HepG2 (cell line): ENCODE data around the gene CCT3. TPM values are rescaled to one million over a fixed set of nuclear protein-coding genes. Genes with fewer than 3 reads are reported as not detected.

Source experiments
- AHR ChIP-seq: IDR thresholded peaks from 2 replicates; pipeline ENCODE4 v1.6.1; 2018; ENCODE audit warnings: missing genetic modification reagents, missing compliant biosample characterization
- ATF4 ChIP-seq, 2 experiments: fragments of 450-650 bp in 1 of 2; sonication (generic) in 1 of 2; formaldehyde crosslinking; IDR thresholded peaks; 2 replicates each; pipeline versions ENCODE4 v1.5.0 to v1.8.0; 2020 to 2022; ENCODE audit warnings: mild to moderate bottlenecking in 1 of 2, missing genetic modification reagents in 1 of 2
- CENPT ChIP-seq: sonication (generic); formaldehyde crosslinking; IDR thresholded peaks from 2 replicates; pipeline ENCODE4 v1.8.0; 2022; ENCODE audit warnings: low read depth, mild to moderate bottlenecking, moderate library complexity, missing genetic modification reagents
- CSRNP1 ChIP-seq: sonication (generic); formaldehyde crosslinking; IDR thresholded peaks from 2 replicates; pipeline ENCODE4 v1.8.1; 2023; ENCODE audit warnings: mild to moderate bottlenecking, missing genetic modification reagents
- ERF ChIP-seq: IDR thresholded peaks from 2 replicates; pipeline ENCODE4 v1.6.1; 2018; ENCODE audit warnings: missing biosample characterization, missing genetic modification reagents
- KDM5B ChIP-seq: sonication (generic); formaldehyde crosslinking; IDR thresholded peaks from 2 replicates; pipeline ENCODE4 v1.4.0; 2020; ENCODE audit warnings: missing genetic modification reagents, mild to moderate bottlenecking, borderline replicate concordance
- KLF12 ChIP-seq: sonication (generic); formaldehyde crosslinking; IDR thresholded peaks from 2 replicates; pipeline ENCODE4 v1.4.0; 2020; ENCODE audit warnings: missing genetic modification reagents, borderline replicate concordance
- NPAS2 ChIP-seq: sonication (generic); formaldehyde crosslinking; IDR thresholded peaks from 2 replicates; pipeline ENCODE4 v1.8.0; 2022; ENCODE audit warnings: mild to moderate bottlenecking, missing genetic modification reagents, borderline replicate concordance
- PHF21A ChIP-seq: sonication (generic); formaldehyde crosslinking; IDR thresholded peaks from 2 replicates; pipeline ENCODE4 v1.5.0; 2020; ENCODE audit warnings: mild to moderate bottlenecking, missing genetic modification reagents
- SKI ChIP-seq: fragments of 450-650 bp; IDR thresholded peaks from one replicate; pipeline ENCODE4 v1.6.1; 2018; ENCODE audit warnings: mild to moderate bottlenecking; ENCODE audit not compliant: partially characterized antibody
- SP1 ChIP-seq, 2 experiments: fragments of 450-650 bp in 1 of 2; sonication (generic) in 1 of 2; formaldehyde crosslinking in 1 of 2; IDR thresholded peaks; 2 replicates each; pipeline versions ENCODE4 v1.4.0 to v1.6.1; 2016 to 2020; ENCODE audit warnings: missing genetic modification reagents in 1 of 2
- WIZ ChIP-seq: sonication (generic); formaldehyde crosslinking; IDR thresholded peaks from 2 replicates; pipeline ENCODE4 v1.5.1; 2020; ENCODE audit warnings: mild to moderate bottlenecking, missing genetic modification reagents
- ZBTB26 ChIP-seq: IDR thresholded peaks from 2 replicates; pipeline ENCODE4 v1.6.1; 2016; ENCODE audit warnings: missing compliant biosample characterization, missing genetic modification reagents, borderline replicate concordance
- ZBTB43 ChIP-seq: sonication (generic); formaldehyde crosslinking; conservative IDR thresholded peaks from 2 replicates; pipeline ENCODE4 v1.4.0; 2020; ENCODE audit warnings: missing genetic modification reagents
- ZC3H13 ChIP-seq: sonication (generic); formaldehyde crosslinking; IDR thresholded peaks from 2 replicates; pipeline ENCODE4 v1.8.1; 2023; ENCODE audit warnings: mild to moderate bottlenecking, missing genetic modification reagents, moderate library complexity
- polyA plus RNA-seq, 8 experiments: library from polyadenylated mRNA; depleted of rRNA in 3 of 8; stranded (reverse) in 7 of 8; unstranded in 1 of 8; fragments of >200 nt; fragmentation: Illumina TruSeq in 4 of 8; extraction: Trizol in 4 of 8; gene quantifications; 2 replicates each; pipeline versions ENCODE4 v1.2.1 to v1.2.3, GENCODE V29; 2011 to 2016; ENCODE audit warnings: low read depth in 4 of 8, missing spikeins in 1 of 8, mixed read lengths in 1 of 8; ENCODE audit not compliant: insufficient read depth in 1 of 8
- total RNA-seq, 5 experiments: library from RNA; depleted of rRNA; stranded (reverse); fragments of >200 nt; fragmentation: Illumina TruSeq; extraction: Trizol; gene quantifications; 2 replicates each; pipeline ENCODE4 v1.2.3, GENCODE V29; 2016; ENCODE audit warnings: low read depth in 1 of 5
- TF ChIP-seq, protein P1 (sequence below): sonication (generic); formaldehyde crosslinking; IDR thresholded peaks from 2 replicates; pipeline ENCODE4 v1.4.0; 2020; ENCODE audit warnings: missing genetic modification reagents
- TF ChIP-seq, protein P2 (sequence below): sonication (generic); formaldehyde crosslinking; IDR thresholded peaks from 2 replicates; pipeline ENCODE4 v1.5.0; 2020; ENCODE audit warnings: missing genetic modification reagents
- TF ChIP-seq, protein P3 (sequence below): conservative IDR thresholded peaks from 2 replicates; pipeline ENCODE4 v1.6.1; 2018; ENCODE audit warnings: missing genetic modification reagents

Gene CCT3
- total and polyA plus RNA-seq, 2 of the 13 experiments (the other 11 are each of a cell fraction or from before 2014, with no cell fraction given): 319 to 615 TPM

GRCh38 chr1:156367383-156368156, 29.5 kb upstream of the CCT3 start (continued):
- TF ChIP-seq, protein P1, sequence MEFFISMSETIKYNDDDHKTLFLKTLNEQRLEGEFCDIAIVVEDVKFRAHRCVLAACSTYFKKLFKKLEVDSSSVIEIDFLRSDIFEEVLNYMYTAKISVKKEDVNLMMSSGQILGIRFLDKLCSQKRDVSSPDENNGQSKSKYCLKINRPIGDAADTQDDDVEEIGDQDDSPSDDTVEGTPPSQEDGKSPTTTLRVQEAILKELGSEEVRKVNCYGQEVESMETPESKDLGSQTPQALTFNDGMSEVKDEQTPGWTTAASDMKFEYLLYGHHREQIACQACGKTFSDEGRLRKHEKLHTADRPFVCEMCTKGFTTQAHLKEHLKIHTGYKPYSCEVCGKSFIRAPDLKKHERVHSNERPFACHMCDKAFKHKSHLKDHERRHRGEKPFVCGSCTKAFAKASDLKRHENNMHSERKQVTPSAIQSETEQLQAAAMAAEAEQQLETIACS: no peak
- TF ChIP-seq, protein P2, sequence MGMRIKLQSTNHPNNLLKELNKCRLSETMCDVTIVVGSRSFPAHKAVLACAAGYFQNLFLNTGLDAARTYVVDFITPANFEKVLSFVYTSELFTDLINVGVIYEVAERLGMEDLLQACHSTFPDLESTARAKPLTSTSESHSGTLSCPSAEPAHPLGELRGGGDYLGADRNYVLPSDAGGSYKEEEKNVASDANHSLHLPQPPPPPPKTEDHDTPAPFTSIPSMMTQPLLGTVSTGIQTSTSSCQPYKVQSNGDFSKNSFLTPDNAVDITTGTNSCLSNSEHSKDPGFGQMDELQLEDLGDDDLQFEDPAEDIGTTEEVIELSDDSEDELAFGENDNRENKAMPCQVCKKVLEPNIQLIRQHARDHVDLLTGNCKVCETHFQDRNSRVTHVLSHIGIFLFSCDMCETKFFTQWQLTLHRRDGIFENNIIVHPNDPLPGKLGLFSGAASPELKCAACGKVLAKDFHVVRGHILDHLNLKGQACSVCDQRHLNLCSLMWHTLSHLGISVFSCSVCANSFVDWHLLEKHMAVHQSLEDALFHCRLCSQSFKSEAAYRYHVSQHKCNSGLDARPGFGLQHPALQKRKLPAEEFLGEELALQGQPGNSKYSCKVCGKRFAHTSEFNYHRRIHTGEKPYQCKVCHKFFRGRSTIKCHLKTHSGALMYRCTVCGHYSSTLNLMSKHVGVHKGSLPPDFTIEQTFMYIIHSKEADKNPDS (CRISPR knock-in tag): 0 out of 2 replicates have a peak, but pooled peaks have one; percentile 9
- TF ChIP-seq ZBTB43 (CRISPR knock-in tag) (no peak), PHF21A (CRISPR knock-in tag) (0 out of 2 replicates have a peak, but pooled peaks have one; percentile 9), ZBTB26 (CRISPR knock-in tag) (no peak), ATF4 (CRISPR knock-in tag; IDR thresholded peaks at IDR 0.05) (no peak), NPAS2 (CRISPR knock-in tag) (no peak), KDM5B (CRISPR knock-in tag) (no peak), SKI (peak; percentile 9), AHR (CRISPR knock-in tag) (no peak), CSRNP1 (CRISPR knock-in tag) (no peak), CENPT (CRISPR knock-in tag) (no peak), ERF (CRISPR knock-in tag) (no peak), SP1 (IDR thresholded peaks at IDR 0.05) (no peak), SP1 (CRISPR knock-in tag; IDR thresholded peaks at IDR 0.05) (no peak), ZC3H13 (CRISPR knock-in tag) (no peak), WIZ (CRISPR knock-in tag) (no peak), KLF12 (CRISPR knock-in tag) (no peak)
- TF ChIP-seq, protein P3, sequence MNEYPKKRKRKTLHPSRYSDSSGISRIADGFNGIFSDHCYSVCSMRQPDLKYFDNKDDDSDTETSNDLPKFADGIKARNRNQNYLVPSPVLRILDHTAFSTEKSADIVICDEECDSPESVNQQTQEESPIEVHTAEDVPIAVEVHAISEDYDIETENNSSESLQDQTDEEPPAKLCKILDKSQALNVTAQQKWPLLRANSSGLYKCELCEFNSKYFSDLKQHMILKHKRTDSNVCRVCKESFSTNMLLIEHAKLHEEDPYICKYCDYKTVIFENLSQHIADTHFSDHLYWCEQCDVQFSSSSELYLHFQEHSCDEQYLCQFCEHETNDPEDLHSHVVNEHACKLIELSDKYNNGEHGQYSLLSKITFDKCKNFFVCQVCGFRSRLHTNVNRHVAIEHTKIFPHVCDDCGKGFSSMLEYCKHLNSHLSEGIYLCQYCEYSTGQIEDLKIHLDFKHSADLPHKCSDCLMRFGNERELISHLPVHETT (CRISPR knock-in tag): no peak
